ENCODE measurements around the gene CCM2L. TPM values are rescaled to one million over a fixed set of nuclear protein-coding genes. Genes with fewer than 3 reads are reported as not detected.

Gene CCM2L
- total RNA-seq, 1 donor from 2014 or later = not detected

GRCh38 chr20:31968291-31969126, 41.7 kb upstream of the CCM2L start:
- peak overlapping the region; percentile 74 for H3K4me3 Mint-ChIP-seq (ENCODE audit: unreplicated experiment)
- no peak for TF ChIP-seq CTCF (IDR thresholded peaks at IDR 0.05)
- no peaks in the 10 kb centered on the region for H3K36me3 Mint-ChIP-seq (ENCODE audit: unreplicated experiment)
- peaks cover 15% of the 10 kb centered on the region for H3K4me1 Mint-ChIP-seq (ENCODE audit: unreplicated experiment)
- no peaks in the 10 kb centered on the region for H3K9me3 Mint-ChIP-seq (ENCODE audit: unreplicated experiment)
- H3K27me3 Mint-ChIP-seq (ENCODE audit: unreplicated experiment) = peaks cover 48% of the 10 kb centered on the region
- peak; percentile 95 for DNase-seq (ENCODE audit: extremely low spot score, unreplicated experiment)
- no peak overlapping the region for H3K27ac Mint-ChIP-seq (ENCODE audit: unreplicated experiment)

GRCh38 chr20:31969991-31970390, 40.2 kb upstream of the CCM2L start:
- no peak for DNase-seq (ENCODE audit: extremely low spot score, unreplicated experiment)
- TF ChIP-seq CTCF (IDR thresholded peaks at IDR 0.05) = no peak
- Mint-ChIP-seq H3K27me3 (ENCODE audit: unreplicated experiment) (peaks cover 34% of the 10 kb centered on the region), H3K36me3 (ENCODE audit: unreplicated experiment) (no peaks in the 10 kb centered on the region), H3K27ac (ENCODE audit: unreplicated experiment) (no peak overlapping the region), H3K9me3 (ENCODE audit: unreplicated experiment) (no peaks in the 10 kb centered on the region), H3K4me3 (ENCODE audit: unreplicated experiment) (no peak overlapping the region), H3K4me1 (ENCODE audit: unreplicated experiment) (peaks cover 15% of the 10 kb centered on the region)

GRCh38 chr20:31972471-31973021, 37.7 kb upstream of the CCM2L start:
- Mint-ChIP-seq H3K36me3 (ENCODE audit: unreplicated experiment) (no peaks in the 10 kb centered on the region), H3K9me3 (ENCODE audit: unreplicated experiment) (no peaks in the 10 kb centered on the region), H3K4me1 (ENCODE audit: unreplicated experiment) (peaks cover 19% of the 10 kb centered on the region), H3K4me3 (ENCODE audit: unreplicated experiment) (no peak overlapping the region), H3K27ac (ENCODE audit: unreplicated experiment) (no peak overlapping the region), H3K27me3 (ENCODE audit: unreplicated experiment) (peaks cover 19% of the 10 kb centered on the region)
- no peak for TF ChIP-seq CTCF (IDR thresholded peaks at IDR 0.05)
- no peak for DNase-seq (ENCODE audit: extremely low spot score, unreplicated experiment)

GRCh38 chr20:31974296-31974695, 35.9 kb upstream of the CCM2L start:
- no peaks in the 10 kb centered on the region for H3K36me3 Mint-ChIP-seq (ENCODE audit: unreplicated experiment)
- H3K4me3 Mint-ChIP-seq (ENCODE audit: unreplicated experiment) = no peak overlapping the region
- H3K27me3 Mint-ChIP-seq (ENCODE audit: unreplicated experiment) = peaks cover 16% of the 10 kb centered on the region
- no peak overlapping the region for H3K27ac Mint-ChIP-seq (ENCODE audit: unreplicated experiment)
- TF ChIP-seq CTCF (IDR thresholded peaks at IDR 0.05) = no peak
- no peak for DNase-seq (ENCODE audit: extremely low spot score, unreplicated experiment)
- H3K4me1 Mint-ChIP-seq (ENCODE audit: unreplicated experiment) = peaks cover 16% of the 10 kb centered on the region
- H3K9me3 Mint-ChIP-seq (ENCODE audit: unreplicated experiment) = no peaks in the 10 kb centered on the region

GRCh38 chr20:31974951-31975487, 35.2 kb upstream of the CCM2L start:
- TF ChIP-seq CTCF (IDR thresholded peaks at IDR 0.05) = no peak
- Mint-ChIP-seq H3K27me3 (ENCODE audit: unreplicated experiment) (peaks cover 21% of the 10 kb centered on the region), H3K36me3 (ENCODE audit: unreplicated experiment) (no peaks in the 10 kb centered on the region), H3K4me3 (ENCODE audit: unreplicated experiment) (no peak overlapping the region), H3K27ac (ENCODE audit: unreplicated experiment) (no peak overlapping the region), H3K4me1 (ENCODE audit: unreplicated experiment) (peaks cover 16% of the 10 kb centered on the region), H3K9me3 (ENCODE audit: unreplicated experiment) (no peaks in the 10 kb centered on the region)
- no peak for DNase-seq (ENCODE audit: extremely low spot score, unreplicated experiment)
